H1 (cell line): ENCODE results near the gene GATA1. TPM values are rescaled to one million over a fixed set of nuclear protein-coding genes. Genes with fewer than 3 reads are reported as not detected.

Experiments used
- BRCA1 ChIP-seq: IDR thresholded peaks from 2 replicates; pipeline ENCODE4 v1.6.1; 2012; ENCODE audit warnings: low read depth, low read length, improper control_type of control experiment
- GABPA ChIP-seq: IDR thresholded peaks from 2 replicates; pipeline ENCODE4 v1.6.1; 2011; ENCODE audit warnings: mild to moderate bottlenecking, low read length, moderate library complexity, borderline replicate concordance; ENCODE audit not compliant: insufficient read depth
- HDAC2 ChIP-seq, 2 experiments: fragments of 300-600 bp in 1 of 2; sonication (generic) in 1 of 2; IDR thresholded peaks; 2 replicates each; pipeline ENCODE4 v1.6.1; 2011 to 2012; ENCODE audit warnings: low read depth in 2 of 2, low read length in 2 of 2, mild to moderate bottlenecking in 2 of 2, moderate library complexity in 2 of 2, borderline replicate concordance in 1 of 2, inconsistent platforms in 1 of 2
- NANOG ChIP-seq: IDR thresholded peaks from 2 replicates; pipeline ENCODE4 v1.6.1; 2011; ENCODE audit warnings: low read length, low read depth, mild to moderate bottlenecking, inconsistent platforms; ENCODE audit not compliant: insufficient read depth, poor library complexity, severe bottlenecking
- polyA plus RNA-seq, 7 experiments: library from polyadenylated mRNA; depleted of rRNA in 3 of 7; stranded (reverse) in 5 of 7; unstranded in 2 of 7; fragments of >200 nt in 5 of 7; fragments of 200-250 nt in 2 of 7; gene quantifications; 1 replicate in 5 of 7; 2 replicates in 1 of 7; 4 replicates in 1 of 7; pipeline versions ENCODE4 v1.2.1 to v1.2.3, GENCODE V29; 2011 to 2013; ENCODE audit warnings: missing spikeins in 2 of 7, mixed read lengths in 2 of 7
- total RNA-seq: library from RNA; stranded (reverse); fragmentation: NEBNext Ultra II Directional; extraction: Animal tissue kit (Norgen Biotek cat#: 25700); gene quantifications from 2 replicates; pipeline ENCODE4 v1.2.1, GENCODE V29; 2021

Gene GATA1
- total and polyA plus RNA-seq, 2 of the 8 experiments (the other 6 are each of a cell fraction or from before 2014, with no cell fraction given): 0.05 TPM; not detected in 1

GRCh38 chrX:48749182-48749581, 37.2 kb upstream of the GATA1 start (continued):
- TF ChIP-seq HDAC2 (IDR thresholded peaks at IDR 0.05; ENCODE audit: borderline replicate concordance in 1 of 2, low read depth in 2 of 2, low read length in 2 of 2): no peak
- no peak for TF ChIP-seq NANOG
- no peak for TF ChIP-seq GABPA
- no peak for TF ChIP-seq BRCA1
